Osteoblast (primary cell): ENCODE data around the gene CERS5. TPM values are rescaled to one million over a fixed set of nuclear protein-coding genes. Genes with fewer than 3 reads are reported as not detected.

ENCODE experiments used
- DNase-seq: peaks from one replicate; pipeline ENCODE4 v3.0.0; 2011; ENCODE audit warnings: low spot score, mixed read lengths; ENCODE audit not compliant: insufficient read length; ENCODE audit errors: missing footprints
- H2AFZ ChIP-seq: 2 replicates; pipeline ENCODE4 v1.6.0; 2011; ENCODE audit warnings: mild to moderate bottlenecking, low read length
- H3K27ac ChIP-seq: 2 replicates; pipeline ENCODE4 v1.5.1; 2011; ENCODE audit warnings: mild to moderate bottlenecking, low read depth, low read length, moderate library complexity
- H3K27me3 ChIP-seq: 2 replicates; pipeline ENCODE4 v1.6.0; 2012; ENCODE audit warnings: mild to moderate bottlenecking, control low read depth, inconsistent platforms, low read length, moderate library complexity; ENCODE audit not compliant: insufficient read depth
- H3K36me3 ChIP-seq: 2 replicates; pipeline ENCODE4 v1.5.1; 2011; ENCODE audit warnings: mild to moderate bottlenecking, low read length, control low read depth, moderate library complexity; ENCODE audit not compliant: insufficient read depth
- H3K4me1 ChIP-seq: 2 replicates; pipeline ENCODE4 v1.5.1; 2011; ENCODE audit warnings: mild to moderate bottlenecking, low read length, control low read depth, moderate library complexity; ENCODE audit not compliant: insufficient read depth
- H3K4me2 ChIP-seq: 2 replicates; pipeline ENCODE4 v1.6.0; 2011; ENCODE audit warnings: mild to moderate bottlenecking, low read length; ENCODE audit not compliant: insufficient read depth
- H3K4me3 ChIP-seq: fragments of 200-600 bp; sonication (generic); 3 replicates; pipeline ENCODE4 v1.5.1; 2012; ENCODE audit warnings: mild to moderate bottlenecking, low read length, inconsistent platforms; ENCODE audit not compliant: insufficient read depth
- H3K79me2 ChIP-seq: 2 replicates; pipeline ENCODE4 v1.6.0; 2012; ENCODE audit warnings: mild to moderate bottlenecking, low read length, control low read depth, inconsistent platforms; ENCODE audit not compliant: insufficient read depth
- H3K9me3 ChIP-seq: 2 replicates; pipeline ENCODE4 v1.5.1; 2011; ENCODE audit warnings: low read depth, low read length, control low read depth
- H4K20me1 ChIP-seq: 2 replicates; pipeline ENCODE4 v1.6.0; 2012; ENCODE audit warnings: mild to moderate bottlenecking, low read length, control low read depth; ENCODE audit not compliant: insufficient read depth
- CTCF ChIP-seq: IDR thresholded peaks from 2 replicates; pipeline ENCODE4 v1.5.1; 2011; ENCODE audit warnings: mild to moderate bottlenecking, low read depth, low read length, moderate library complexity; ENCODE audit errors: extremely low read depth
- total RNA-seq: library from RNA; depleted of rRNA; stranded (reverse); fragments of >200 nt; gene quantifications from 2 replicates; pipeline ENCODE4 v1.2.3, GENCODE V29; 2012

The CERS5 gene
- total RNA-seq, 1 donor: 33.7 TPM

- no peak for DNase-seq
- H3K36me3 ChIP-seq: peaks cover 44% of the 10 kb centered on the region
- H3K27ac ChIP-seq: no peak overlapping the region
- no peak for TF ChIP-seq CTCF
- H3K4me1 ChIP-seq: no peaks in the 10 kb centered on the region
- H3K9me3 ChIP-seq: no peaks in the 10 kb centered on the region
- no peak overlapping the region for H3K4me3 ChIP-seq
- no peaks in the 10 kb centered on the region for H3K79me2 ChIP-seq
- H2AFZ ChIP-seq: no peak overlapping the region
- no peaks in the 10 kb centered on the region for H3K27me3 ChIP-seq
- peaks cover 4% of the 10 kb centered on the region for H4K20me1 ChIP-seq
- no peak overlapping the region for H3K4me2 ChIP-seq
Observed at GRCh38 chr12:50127546-50127945, 39.6 kb downstream of the CERS5 start.

- H3K4me3 ChIP-seq: no peak overlapping the region
- DNase-seq: no peak
- H3K4me2 ChIP-seq: no peak overlapping the region
- H2AFZ ChIP-seq: no peak overlapping the region
- peaks cover 21% of the 10 kb centered on the region for H3K36me3 ChIP-seq
- H3K27ac ChIP-seq: no peak overlapping the region
- TF ChIP-seq CTCF: no peak
- peaks cover 8% of the 10 kb centered on the region for H4K20me1 ChIP-seq
- no peaks in the 10 kb centered on the region for H3K4me1 ChIP-seq
- no peaks in the 10 kb centered on the region for H3K27me3 ChIP-seq
- peaks cover 30% of the 10 kb centered on the region for H3K79me2 ChIP-seq
- no peaks in the 10 kb centered on the region for H3K9me3 ChIP-seq
Observed at GRCh38 chr12:50123203-50123602, 44.0 kb downstream of the CERS5 start.

- Histone ChIP-seq H3K4me3 (no peak overlapping the region), H3K79me2 (peaks cover 42% of the 10 kb centered on the region), H4K20me1 (peaks cover 8% of the 10 kb centered on the region), H3K27ac (no peak overlapping the region), H3K9me3 (no peaks in the 10 kb centered on the region), H3K4me2 (no peak overlapping the region), H3K4me1 (no peaks in the 10 kb centered on the region), H3K27me3 (no peaks in the 10 kb centered on the region), H2AFZ (no peak overlapping the region), H3K36me3 (peaks cover 10% of the 10 kb centered on the region)
- TF ChIP-seq CTCF: no peak
- DNase-seq: no peak
Observed at GRCh38 chr12:50121641-50122040, 45.5 kb downstream of the CERS5 start.

GRCh38 chr12:50120953-50121352 is 46.2 kb downstream of the CERS5 start:
- Histone ChIP-seq H2AFZ (no peak overlapping the region), H3K4me3 (no peak overlapping the region), H3K79me2 (peaks cover 49% of the 10 kb centered on the region), H3K36me3 (peaks cover 9% of the 10 kb centered on the region), H3K9me3 (no peaks in the 10 kb centered on the region), H3K4me1 (no peaks in the 10 kb centered on the region), H3K27me3 (no peaks in the 10 kb centered on the region), H4K20me1 (peaks cover 13% of the 10 kb centered on the region), H3K27ac (no peak overlapping the region), H3K4me2 (no peak overlapping the region)
- no peak for TF ChIP-seq CTCF
- no peak for DNase-seq
